Natural killer cell (primary cell): ENCODE results near the gene PRSS23. TPM values are rescaled to one million over a fixed set of nuclear protein-coding genes. Genes with fewer than 3 reads are reported as not detected.
A peak's percentile ranks its signal among the peaks of the same experiment; 100 is the strongest.

Experiments used
- ATAC-seq, 3 donors: fragments of 150-1000 bp in 2 of 3; fragments of 200-7000 bp in 1 of 3; cut with Tn5 transposase; 1 replicate in 1 of 3; 2 replicates in 2 of 3; pipeline ENCODE4 v1.10.0; 2021; ENCODE audit warnings: mild to moderate bottlenecking in 2 of 3, moderate library complexity in 2 of 3
- DNase-seq, 2 donors: peaks; one replicate each; pipeline versions ENCODE4 v3.0.0 to v3.0.0-alpha.2; 2013 to 2021; ENCODE audit warnings: mixed read lengths in 1 of 2
- H3K27ac ChIP-seq: one replicate; pipeline ENCODE4 v1.5.1; 2013; ENCODE audit warnings: mild to moderate bottlenecking, low read length
- H3K27me3 ChIP-seq: one replicate; pipeline ENCODE4 v1.6.1; 2013; ENCODE audit warnings: low read length; ENCODE audit not compliant: control insufficient read depth, insufficient read depth
- H3K36me3 ChIP-seq: one replicate; pipeline ENCODE4 v1.6.1; 2013; ENCODE audit warnings: low read length; ENCODE audit not compliant: control insufficient read depth, insufficient read depth
- H3K4me1 ChIP-seq: one replicate; pipeline ENCODE4 v1.6.1; 2013; ENCODE audit warnings: low read length; ENCODE audit not compliant: control insufficient read depth, insufficient read depth
- H3K4me3 ChIP-seq: one replicate; pipeline ENCODE4 v1.5.1; 2013; ENCODE audit warnings: low read length
- H3K9me3 ChIP-seq: one replicate; pipeline ENCODE4 v1.6.1; 2013; ENCODE audit warnings: low read length; ENCODE audit not compliant: control insufficient read depth, insufficient read depth
- H3K27ac Mint-ChIP-seq, 2 donors: one replicate each; pipeline ENCODE4 v1.8.0; 2022; ENCODE audit warnings: mild to moderate bottlenecking in 2 of 2, mixed read lengths in 2 of 2, moderate library complexity in 1 of 2
- H3K27me3 Mint-ChIP-seq, 2 donors: one replicate each; pipeline ENCODE4 v1.8.0; 2022; ENCODE audit warnings: low read depth in 2 of 2, mixed read lengths in 2 of 2
- H3K36me3 Mint-ChIP-seq: one replicate; pipeline ENCODE4 v1.8.0; 2022; ENCODE audit warnings: mixed read lengths
- H3K4me1 Mint-ChIP-seq, 2 donors: one replicate each; pipeline ENCODE4 v1.8.0; 2022; ENCODE audit warnings: mixed read lengths in 2 of 2
- H3K4me3 Mint-ChIP-seq: one replicate; pipeline ENCODE4 v1.8.0; 2022; ENCODE audit warnings: mild to moderate bottlenecking, moderate library complexity, mixed read lengths
- H3K9me3 Mint-ChIP-seq, 2 donors: one replicate each; pipeline ENCODE4 v1.8.0; 2022; ENCODE audit warnings: mixed read lengths in 2 of 2
- WGBS: methylation state at CpG from one replicate; pipeline ENCODE4 v1.1.7; 2013; ENCODE audit warnings: missing lambda C conversion rate; ENCODE audit not compliant: insufficient coverage; 5-methylcytosine and 5-hydroxymethylcytosine counted together
- intact Hi-C: fragments of 100-400 bp; cut with micrococcal nuclease; formaldehyde crosslinking; loops from one replicate; pipeline ENCODE4 v1.14.2; 2022
- total RNA-seq, 4 donors: library from RNA; stranded (reverse); fragments of 120-200 nt in 1 of 4; gene quantifications; one replicate each; pipeline versions ENCODE4 v1.2.3 to v1.2.4, GENCODE V29; 2013 to 2022
- TF ChIP-seq, protein P1 (sequence below): fragments of 200-600 bp; IDR thresholded peaks from one replicate; pipeline ENCODE4 v1.8.0; 2022; ENCODE audit warnings: antibody characterized with exemption

The PRSS23 gene
- total RNA-seq, 3 donors from 2014 or later (not counting 1 experiment from before 2014, with no cell fraction given) = 79.3 to 96.5 (median 84.3) TPM

DNA sequence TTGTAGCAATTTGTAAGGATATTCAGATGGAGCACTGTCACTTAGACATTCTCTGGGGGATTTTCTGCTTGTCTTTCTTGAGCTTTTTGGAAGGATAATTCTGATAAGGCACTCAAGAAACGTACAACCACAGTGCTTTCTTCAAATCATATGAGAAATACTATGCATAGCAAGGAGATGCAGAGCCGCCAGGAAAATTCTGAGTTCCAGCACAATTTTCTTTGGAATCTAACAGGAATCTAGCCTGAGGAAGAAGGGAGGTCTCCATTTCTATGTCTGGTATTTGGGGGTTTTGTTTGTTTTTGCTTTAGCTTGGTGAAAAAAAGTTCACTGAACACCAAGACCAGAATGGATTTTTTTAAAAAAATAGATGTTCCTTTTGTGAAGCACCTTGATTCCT is 9.9 kb downstream of the PRSS23 start:
- Mint-ChIP-seq H3K4me3 (no peak overlapping the region), H3K27ac (peak overlapping the region in 1 of 2 donors; percentile 95), H3K27me3 (no peaks in the 10 kb centered on the region), H3K4me1 (peaks cover 79 to 81% of the 10 kb centered on the region in 2 donors), H3K36me3 (peaks cover 6% of the 10 kb centered on the region), H3K9me3 (no peaks in the 10 kb centered on the region)
- no peaks in the 10 kb centered on the region for H3K27me3 ChIP-seq
- H3K4me3 ChIP-seq = no peak overlapping the region
- peaks cover 27% of the 10 kb centered on the region for H3K4me1 ChIP-seq
- H3K36me3 ChIP-seq = peaks cover 7% of the 10 kb centered on the region
- intact Hi-C loops = no loop called here
- TF ChIP-seq, protein P1, sequence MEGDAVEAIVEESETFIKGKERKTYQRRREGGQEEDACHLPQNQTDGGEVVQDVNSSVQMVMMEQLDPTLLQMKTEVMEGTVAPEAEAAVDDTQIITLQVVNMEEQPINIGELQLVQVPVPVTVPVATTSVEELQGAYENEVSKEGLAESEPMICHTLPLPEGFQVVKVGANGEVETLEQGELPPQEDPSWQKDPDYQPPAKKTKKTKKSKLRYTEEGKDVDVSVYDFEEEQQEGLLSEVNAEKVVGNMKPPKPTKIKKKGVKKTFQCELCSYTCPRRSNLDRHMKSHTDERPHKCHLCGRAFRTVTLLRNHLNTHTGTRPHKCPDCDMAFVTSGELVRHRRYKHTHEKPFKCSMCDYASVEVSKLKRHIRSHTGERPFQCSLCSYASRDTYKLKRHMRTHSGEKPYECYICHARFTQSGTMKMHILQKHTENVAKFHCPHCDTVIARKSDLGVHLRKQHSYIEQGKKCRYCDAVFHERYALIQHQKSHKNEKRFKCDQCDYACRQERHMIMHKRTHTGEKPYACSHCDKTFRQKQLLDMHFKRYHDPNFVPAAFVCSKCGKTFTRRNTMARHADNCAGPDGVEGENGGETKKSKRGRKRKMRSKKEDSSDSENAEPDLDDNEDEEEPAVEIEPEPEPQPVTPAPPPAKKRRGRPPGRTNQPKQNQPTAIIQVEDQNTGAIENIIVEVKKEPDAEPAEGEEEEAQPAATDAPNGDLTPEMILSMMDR = no peak
- no peak overlapping the region for H3K27ac ChIP-seq
- WGBS = 100% methylated on average over 2 of the region's 2 CpGs
- no peaks in the 10 kb centered on the region for H3K9me3 ChIP-seq
- no peak for ATAC-seq
- DNase-seq = no peak

DNA sequence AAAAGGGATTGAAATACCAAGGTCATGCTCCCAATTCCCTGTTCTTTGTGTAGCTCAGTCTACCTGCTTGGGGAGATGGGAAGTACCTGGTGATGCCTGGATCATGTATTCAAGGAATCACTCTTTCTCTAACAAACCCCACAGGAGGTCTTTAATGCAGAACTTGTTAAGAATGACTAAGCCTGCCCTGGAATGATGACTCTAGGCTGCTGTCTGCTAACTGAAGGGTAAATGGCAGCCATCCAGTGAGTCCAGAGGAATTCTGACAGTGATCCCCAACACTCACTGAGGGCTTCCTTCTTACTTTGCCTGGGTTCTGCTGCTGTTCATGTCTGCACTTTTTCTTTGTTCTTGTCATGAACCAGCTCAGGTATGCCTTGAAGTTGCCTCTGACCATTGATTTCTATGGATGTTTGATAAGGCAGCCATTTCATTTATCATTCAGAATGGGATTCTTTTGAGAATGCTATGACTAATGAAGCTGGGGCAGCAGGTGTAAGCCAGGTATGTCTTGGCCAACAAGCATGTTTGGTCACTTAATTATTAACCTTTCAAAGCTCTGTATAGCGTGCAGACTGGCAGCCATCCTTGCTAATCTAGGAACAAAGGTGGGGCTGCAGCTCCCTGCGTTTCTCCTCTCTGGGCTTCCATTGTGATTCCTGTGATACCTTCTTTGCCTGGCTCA is 11.4 kb downstream of the PRSS23 start:
- intact Hi-C loops = no loop called here
- H3K36me3 ChIP-seq = peaks cover 7% of the 10 kb centered on the region
- DNase-seq (no peak), ATAC-seq (no peak)
- 93% methylated on average over 2 of the region's 2 CpGs for WGBS
- H3K4me3 Mint-ChIP-seq = no peak overlapping the region
- H3K9me3 Mint-ChIP-seq = no peaks in the 10 kb centered on the region
- H3K27me3 Mint-ChIP-seq = no peaks in the 10 kb centered on the region
- H3K4me3 ChIP-seq = no peak overlapping the region
- TF ChIP-seq, protein P1 = no peak
- peaks cover 77 to 79% of the 10 kb centered on the region in 2 donors for H3K4me1 Mint-ChIP-seq
- peaks cover 6% of the 10 kb centered on the region for H3K36me3 Mint-ChIP-seq
- no peaks in the 10 kb centered on the region for H3K9me3 ChIP-seq
- H3K27me3 ChIP-seq = no peaks in the 10 kb centered on the region
- no peak overlapping the region for H3K27ac Mint-ChIP-seq
- no peak overlapping the region for H3K27ac ChIP-seq
- H3K4me1 ChIP-seq = peaks cover 14% of the 10 kb centered on the region

DNA sequence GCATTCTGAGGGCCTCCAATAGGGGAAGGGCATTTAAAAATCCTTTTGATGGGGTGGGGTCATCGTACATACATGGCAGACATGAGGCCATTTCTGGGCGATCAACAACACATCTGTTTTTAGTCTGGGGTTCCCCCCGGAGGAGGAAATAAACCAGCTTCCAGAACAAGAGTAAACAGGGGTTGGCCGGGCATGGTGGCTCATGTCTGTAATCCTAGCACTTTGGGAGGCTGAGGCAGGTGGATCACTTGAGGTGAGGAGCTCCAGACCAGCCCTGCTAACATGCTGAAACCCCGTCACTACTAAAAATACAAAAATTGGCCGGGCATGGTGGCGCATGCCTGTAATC is 12.0 kb downstream of the PRSS23 start:
- Mint-ChIP-seq H3K27ac (no peak overlapping the region), H3K9me3 (no peaks in the 10 kb centered on the region), H3K4me1 (peaks cover 71 to 73% of the 10 kb centered on the region in 2 donors), H3K36me3 (peaks cover 6% of the 10 kb centered on the region), H3K4me3 (no peak overlapping the region), H3K27me3 (no peaks in the 10 kb centered on the region)
- H3K27ac ChIP-seq = no peak overlapping the region
- H3K9me3 ChIP-seq = no peaks in the 10 kb centered on the region
- H3K36me3 ChIP-seq = peaks cover 7% of the 10 kb centered on the region
- DNase-seq = no peak
- ATAC-seq = no peak
- no peaks in the 10 kb centered on the region for H3K27me3 ChIP-seq
- WGBS = 92% methylated on average over 7 of the region's 7 CpGs
- peaks cover 10% of the 10 kb centered on the region for H3K4me1 ChIP-seq
- no peak overlapping the region for H3K4me3 ChIP-seq
- TF ChIP-seq, protein P1 = no peak
- intact Hi-C loops = no loop called here

DNA sequence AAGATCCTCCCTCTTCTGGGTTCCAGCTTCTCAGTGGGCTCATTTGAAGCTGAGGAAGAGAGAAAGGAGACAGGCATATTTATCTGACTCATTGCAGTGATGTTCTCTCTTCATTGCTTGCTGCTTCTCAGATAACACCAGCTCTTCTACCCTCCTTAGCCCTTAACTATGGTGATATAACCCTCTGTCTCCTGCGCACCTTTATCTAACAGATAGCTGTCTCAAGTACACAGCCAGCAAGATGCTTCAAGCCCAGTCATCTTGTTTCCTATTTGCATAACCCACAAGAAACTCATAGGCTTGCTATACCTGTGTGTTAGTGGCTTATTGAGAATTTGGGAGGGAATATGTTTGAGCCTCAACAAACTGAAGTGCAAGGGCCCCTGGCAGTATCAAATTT is 12.6 kb downstream of the PRSS23 start:
- H3K36me3 Mint-ChIP-seq = peaks cover 6% of the 10 kb centered on the region
- Histone ChIP-seq H3K36me3 (peaks cover 2% of the 10 kb centered on the region), H3K9me3 (no peaks in the 10 kb centered on the region), H3K4me1 (peaks cover 3% of the 10 kb centered on the region), H3K27me3 (no peaks in the 10 kb centered on the region), H3K27ac (no peak overlapping the region), H3K4me3 (no peak overlapping the region)
- no peak overlapping the region for H3K27ac Mint-ChIP-seq
- peaks cover 65 to 67% of the 10 kb centered on the region in 2 donors for H3K4me1 Mint-ChIP-seq
- no peak for DNase-seq
- ATAC-seq = no peak
- WGBS = 100% methylated on average over 1 of the region's 1 CpG
- no peak overlapping the region for H3K4me3 Mint-ChIP-seq
- TF ChIP-seq, protein P1 = no peak
- intact Hi-C loops = no loop called here
- no peaks in the 10 kb centered on the region for H3K9me3 Mint-ChIP-seq
- H3K27me3 Mint-ChIP-seq = no peaks in the 10 kb centered on the region
